Measurements from ENCODE around the gene WDR45.
A peak's percentile ranks its signal among the peaks of the same experiment; 100 is the strongest.

The WDR45 gene

GRCh38 chrX:49073601-49074575 lies 5.8 kb downstream of the WDR45 start, which contains the start of gene PRAF2:
PRAF2 (minus strand) TSS chrX:49074002; CDS start chrX:49073987, 15 bp downstream.
- DNase-seq: peak; percentile 79

DNA sequence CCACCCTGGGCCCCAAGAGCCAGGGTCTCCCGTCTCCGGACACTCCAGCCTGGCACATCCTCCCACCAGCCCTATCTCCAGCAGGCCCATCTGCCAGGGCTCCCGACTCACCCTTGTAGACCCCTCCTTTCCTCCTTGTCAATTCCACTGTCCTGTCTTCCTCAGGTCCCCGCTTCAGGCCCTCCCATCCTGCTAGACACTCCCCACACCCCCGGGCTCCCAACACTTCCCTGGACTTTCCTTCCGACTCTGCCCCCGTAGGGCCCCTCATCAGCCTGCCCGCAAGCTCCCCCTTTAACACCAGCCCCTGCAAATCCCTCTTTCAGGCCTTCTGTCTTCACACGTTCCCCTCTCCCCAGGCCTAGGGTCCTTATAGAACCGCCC lies 7.0 kb downstream of the WDR45 start:
- DNase-seq: no peak

DNA sequence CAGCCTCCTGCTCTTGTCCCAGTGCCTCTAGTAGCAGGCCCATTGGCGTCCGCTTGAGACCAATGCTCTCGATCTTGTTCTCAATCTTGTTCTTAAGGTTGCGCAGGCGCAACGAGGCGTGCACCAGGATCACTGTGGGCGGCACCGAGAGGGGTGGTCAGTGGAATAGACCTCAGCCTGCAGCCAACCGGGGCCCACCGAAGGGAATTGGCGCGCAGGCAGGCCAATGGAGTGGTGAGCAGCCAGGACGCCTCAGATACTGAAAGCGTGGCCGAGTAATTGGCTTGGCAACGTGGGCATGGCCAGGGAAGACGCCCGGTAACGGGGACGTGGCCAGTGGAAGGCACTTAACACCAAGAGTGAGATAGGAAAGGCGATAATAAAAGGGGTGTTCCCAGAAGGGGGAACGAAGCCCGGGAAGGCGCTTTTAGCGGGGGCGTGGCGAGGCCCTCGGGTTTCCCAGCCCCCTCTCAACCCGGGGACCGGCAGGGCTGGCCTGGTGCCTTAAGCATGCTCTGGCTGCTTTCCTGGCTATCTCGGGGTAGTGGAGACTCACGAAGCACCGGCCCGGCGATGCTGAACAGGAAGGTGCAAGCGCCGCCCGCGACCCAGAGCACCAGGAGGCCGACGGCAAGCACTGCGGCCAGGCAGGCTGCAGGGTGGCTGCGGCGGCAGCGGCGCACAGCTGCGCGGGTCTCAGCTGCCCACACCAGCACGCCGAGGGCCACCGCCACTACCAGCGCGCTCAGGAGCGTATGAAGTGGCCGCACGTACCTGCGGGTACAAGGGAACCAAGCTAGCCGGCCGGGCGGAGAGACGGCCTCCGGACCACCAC lies 7.6 kb downstream of the WDR45 start:
- no peak for DNase-seq

- no peak for DNase-seq
Measured at GRCh38 chrX:49070988-49071387, 8.7 kb downstream of the WDR45 start.

DNA sequence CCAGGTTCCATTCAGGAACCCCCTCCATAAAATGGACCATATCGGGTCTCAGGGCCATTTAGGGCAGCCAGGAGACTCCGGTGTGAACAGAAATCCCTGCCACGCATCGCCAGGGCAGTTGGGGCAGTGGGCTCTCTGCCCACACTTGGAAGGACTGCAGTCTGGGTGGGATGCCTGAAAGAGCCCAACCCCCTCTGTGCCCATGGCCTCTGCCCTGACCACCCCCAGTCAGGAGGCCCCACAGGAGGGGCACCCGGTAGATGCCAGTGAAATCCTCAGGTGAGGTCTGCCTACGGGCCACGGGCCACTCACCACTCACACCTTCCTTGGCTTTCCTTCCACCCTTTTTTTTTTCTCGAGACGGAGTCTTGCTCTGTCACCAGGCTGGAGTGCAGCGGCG lies 10.6 kb downstream of the WDR45 start:
- no peak for DNase-seq

- DNase-seq: no peak
Measured at GRCh38 chrX:49067285-49068120, 12.2 kb downstream of the WDR45 start.

GRCh38 chrX:49066690-49067089 lies 13.0 kb downstream of the WDR45 start:
- DNase-seq: no peak

- no peak for DNase-seq
Measured at GRCh38 chrX:49066278-49066677, 13.4 kb downstream of the WDR45 start.

GRCh38 chrX:49064735-49065134 lies 15.0 kb downstream of the WDR45 start:
- no peak for DNase-seq

- no peak for DNase-seq
Measured at GRCh38 chrX:49064303-49064702, 15.4 kb downstream of the WDR45 start.

GRCh38 chrX:49063715-49064114 lies 16.0 kb downstream of the WDR45 start:
- no peak for DNase-seq

- DNase-seq: no peak
Measured at GRCh38 chrX:49061916-49062315, 17.8 kb downstream of the WDR45 start.

GRCh38 chrX:49061490-49061889 lies 18.2 kb downstream of the WDR45 start:
- DNase-seq: no peak

DNA sequence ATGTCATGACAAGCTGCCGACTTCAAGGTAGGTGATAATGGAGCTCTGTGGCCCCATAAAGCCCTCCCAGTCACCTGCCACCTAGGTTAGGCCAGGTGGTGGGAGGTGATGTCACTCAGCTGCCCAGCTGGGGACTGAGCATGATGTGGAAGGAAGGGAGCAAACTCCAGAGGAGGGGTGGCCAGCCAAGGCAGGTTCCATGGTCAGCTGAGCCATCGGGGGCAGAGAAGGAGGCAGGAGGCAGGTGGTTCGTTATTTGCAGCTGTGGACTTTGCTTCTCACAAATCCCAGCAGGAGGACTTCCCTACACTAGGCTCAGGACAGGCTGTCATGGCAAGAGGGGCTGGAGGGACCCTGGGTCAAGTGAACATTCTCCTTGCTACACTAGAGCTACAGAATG lies 18.8 kb downstream of the WDR45 start:
- no peak for DNase-seq

- no peak for DNase-seq
Measured at GRCh38 chrX:49059681-49060085, 20.0 kb downstream of the WDR45 start.

DNA sequence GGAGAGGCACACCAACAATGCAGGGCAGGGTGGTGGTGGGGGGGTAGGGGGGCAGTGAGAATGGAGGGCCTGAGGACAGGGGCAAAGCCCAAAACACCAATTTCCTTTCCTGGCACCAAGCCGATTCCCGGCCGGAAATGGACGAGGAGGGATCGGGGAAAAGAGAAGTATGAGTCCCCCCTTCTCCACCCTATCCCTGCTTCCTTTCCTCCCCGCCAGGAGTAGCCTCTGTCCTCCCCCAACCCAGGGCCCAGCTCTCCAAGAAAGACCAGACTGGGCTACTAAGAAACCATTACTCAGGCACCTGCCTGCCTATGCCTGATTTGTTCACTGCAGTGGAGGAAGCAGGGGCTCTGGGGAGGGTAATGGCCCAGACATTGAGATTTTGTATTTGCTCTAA lies 20.5 kb downstream of the WDR45 start:
- no peak for DNase-seq

DNA sequence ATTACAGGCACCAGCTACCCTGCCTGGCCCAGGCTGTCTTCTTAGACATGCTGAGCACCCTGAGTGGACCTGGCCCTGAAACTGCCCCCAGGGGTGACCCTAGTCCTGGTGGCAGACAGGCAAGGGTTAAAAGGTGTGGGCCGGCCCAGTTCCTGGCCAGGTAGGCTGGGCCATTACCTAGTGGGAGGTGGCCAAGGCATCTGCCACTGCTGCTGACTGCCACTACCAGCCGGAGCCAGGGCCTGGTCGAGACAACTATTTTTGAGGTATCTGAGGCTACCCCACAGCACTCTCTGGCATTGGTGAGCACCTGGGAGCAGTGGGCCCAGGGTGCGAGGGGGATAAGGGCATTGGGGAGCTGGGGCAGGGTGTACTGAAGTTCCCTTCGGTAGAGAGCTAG lies 20.9 kb downstream of the WDR45 start, which contains the start of gene CCDC120:
Gene CCDC120, plus strand, starts transcription at position 206 of the 400 bp plus-strand sequence. CDS start 3,043 bp downstream, outside the sequence.
- DNase-seq: no peak

GRCh38 chrX:49054073-49054762 lies 25.5 kb downstream of the WDR45 start:
- DNase-seq: no peak

DNA sequence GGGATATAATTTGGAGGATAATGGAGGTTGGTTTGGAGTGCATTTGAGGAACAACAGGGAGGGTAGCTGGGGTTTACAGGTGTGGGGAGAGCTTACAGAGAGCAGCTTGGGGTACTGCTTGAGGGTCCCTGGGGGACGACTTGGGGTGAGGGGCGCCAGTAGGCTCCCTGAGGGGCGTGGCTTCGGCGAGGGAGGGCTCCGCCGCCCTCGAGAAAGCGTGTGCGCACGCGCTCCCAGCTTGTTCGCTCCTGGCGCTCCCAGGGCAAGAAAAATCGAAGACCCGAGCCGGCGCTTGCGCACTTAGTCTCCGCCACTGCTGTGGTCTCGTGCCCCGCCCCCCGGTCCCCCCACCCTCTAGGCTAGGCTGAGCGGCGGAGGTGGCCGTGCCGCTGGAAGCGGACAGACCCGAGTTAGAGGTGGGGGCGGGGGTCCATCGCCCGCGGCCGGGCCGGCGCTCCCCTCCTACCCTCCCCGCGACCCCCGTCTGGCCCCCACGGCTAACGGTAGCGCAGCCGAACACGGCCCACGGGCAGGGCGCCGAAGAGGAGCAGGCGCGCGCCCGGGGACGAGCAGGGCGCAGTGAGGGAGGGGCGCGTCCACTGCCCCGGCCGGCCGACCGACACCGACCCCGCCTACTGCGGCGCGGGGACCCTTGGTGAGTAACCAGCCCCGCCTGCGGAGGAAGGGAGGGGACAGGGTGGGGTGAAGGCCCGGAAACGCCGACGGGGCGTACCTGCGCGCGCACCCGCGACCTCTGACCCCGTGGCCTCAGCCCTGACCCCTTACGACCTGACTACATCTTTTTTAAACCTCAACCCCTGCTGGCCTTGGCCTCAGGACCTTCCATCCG lies 26.2 kb downstream of the WDR45 start:
- DNase-seq: peak; percentile 40

DNA sequence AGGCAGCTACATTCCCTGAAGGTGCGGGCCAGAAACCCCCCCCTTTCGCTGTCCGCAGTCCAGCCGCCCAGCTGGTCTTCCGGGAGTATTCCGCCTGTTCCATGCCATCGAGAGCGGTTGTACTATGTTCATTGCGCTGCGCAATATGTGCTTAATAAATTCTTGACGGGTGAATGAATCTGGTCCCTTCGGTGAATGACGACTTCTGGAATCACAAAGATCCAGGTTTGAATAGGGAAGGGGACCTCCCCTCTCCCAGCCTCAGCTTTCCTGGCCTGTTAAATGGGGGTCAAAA lies 35.8 kb downstream of the WDR45 start:
- DNase-seq: no peak

All from activated T-cell treated with anti-CD3 and anti-CD28 coated beads for 4 hours (primary cell).